ENCODE results near the gene RCAN1.

DNA sequence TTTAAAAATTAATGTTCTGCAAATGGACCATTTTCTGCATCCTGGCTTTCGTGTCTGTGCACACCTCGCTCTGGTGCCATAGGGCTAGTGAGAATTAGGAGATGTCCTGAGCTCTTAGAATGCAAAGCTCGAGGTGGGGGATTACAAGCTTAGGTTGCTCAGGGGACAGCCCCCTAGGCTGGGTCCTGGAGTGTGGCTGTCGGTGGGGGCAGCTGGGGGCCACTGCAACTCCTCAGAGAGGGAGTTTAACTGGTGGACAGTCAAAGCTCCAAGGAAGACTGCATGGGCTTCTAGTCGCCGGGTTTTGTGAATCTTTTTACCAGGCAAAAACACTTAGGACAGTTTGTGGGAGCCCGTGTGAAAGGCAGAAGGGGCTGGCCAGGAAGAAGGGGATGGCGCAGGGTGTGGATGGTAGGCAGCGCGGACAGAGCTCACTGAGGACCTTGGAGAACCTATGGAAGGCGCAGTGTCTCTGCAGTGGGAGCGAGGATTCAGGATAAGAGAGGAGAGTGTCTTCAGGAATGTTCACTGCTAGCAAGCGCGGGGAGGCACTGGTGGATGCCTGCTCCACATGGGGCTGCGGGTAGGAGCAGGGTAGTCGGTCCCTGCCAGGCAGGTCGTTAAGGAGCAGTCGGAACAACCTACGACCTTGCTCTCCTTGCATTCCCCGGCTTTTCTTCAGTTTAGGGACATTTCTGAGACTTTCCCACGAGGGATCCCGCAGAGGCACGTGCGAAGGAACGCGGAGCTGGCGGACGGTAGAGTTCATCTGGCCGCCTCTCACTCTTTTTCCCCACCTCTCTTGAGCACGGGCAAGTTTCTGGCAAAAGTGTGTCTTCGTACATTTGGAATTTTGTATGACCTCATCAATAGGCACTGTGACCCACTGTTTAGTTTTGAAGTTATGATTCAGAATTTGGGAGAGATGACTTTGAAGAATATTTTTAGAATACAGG, 90.0 kb downstream of the RCAN1 start:
- TF ChIP-seq EP300 (IDR thresholded peaks at IDR 0.05; ENCODE audit: borderline replicate concordance) (no peak), CEBPB (IDR thresholded peaks at IDR 0.05) (no peak)
- TF ChIP-seq, protein P1, sequence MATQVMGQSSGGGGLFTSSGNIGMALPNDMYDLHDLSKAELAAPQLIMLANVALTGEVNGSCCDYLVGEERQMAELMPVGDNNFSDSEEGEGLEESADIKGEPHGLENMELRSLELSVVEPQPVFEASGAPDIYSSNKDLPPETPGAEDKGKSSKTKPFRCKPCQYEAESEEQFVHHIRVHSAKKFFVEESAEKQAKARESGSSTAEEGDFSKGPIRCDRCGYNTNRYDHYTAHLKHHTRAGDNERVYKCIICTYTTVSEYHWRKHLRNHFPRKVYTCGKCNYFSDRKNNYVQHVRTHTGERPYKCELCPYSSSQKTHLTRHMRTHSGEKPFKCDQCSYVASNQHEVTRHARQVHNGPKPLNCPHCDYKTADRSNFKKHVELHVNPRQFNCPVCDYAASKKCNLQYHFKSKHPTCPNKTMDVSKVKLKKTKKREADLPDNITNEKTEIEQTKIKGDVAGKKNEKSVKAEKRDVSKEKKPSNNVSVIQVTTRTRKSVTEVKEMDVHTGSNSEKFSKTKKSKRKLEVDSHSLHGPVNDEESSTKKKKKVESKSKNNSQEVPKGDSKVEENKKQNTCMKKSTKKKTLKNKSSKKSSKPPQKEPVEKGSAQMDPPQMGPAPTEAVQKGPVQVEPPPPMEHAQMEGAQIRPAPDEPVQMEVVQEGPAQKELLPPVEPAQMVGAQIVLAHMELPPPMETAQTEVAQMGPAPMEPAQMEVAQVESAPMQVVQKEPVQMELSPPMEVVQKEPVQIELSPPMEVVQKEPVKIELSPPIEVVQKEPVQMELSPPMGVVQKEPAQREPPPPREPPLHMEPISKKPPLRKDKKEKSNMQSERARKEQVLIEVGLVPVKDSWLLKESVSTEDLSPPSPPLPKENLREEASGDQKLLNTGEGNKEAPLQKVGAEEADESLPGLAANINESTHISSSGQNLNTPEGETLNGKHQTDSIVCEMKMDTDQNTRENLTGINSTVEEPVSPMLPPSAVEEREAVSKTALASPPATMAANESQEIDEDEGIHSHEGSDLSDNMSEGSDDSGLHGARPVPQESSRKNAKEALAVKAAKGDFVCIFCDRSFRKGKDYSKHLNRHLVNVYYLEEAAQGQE (IDR thresholded peaks at IDR 0.05; ENCODE audit: low read depth): no peak

Measured in Ishikawa (cell line).